ENCODE data around the gene SLC25A38. TPM values are rescaled to one million over a fixed set of nuclear protein-coding genes. Genes with fewer than 3 reads are reported as not detected.

SLC25A38 gene
- total and polyA plus RNA-seq, 9 of the 15 experiments (the other 6 are each of a cell fraction or from before 2014, with no cell fraction given) = 13.5 to 51.1 (median 30.6) TPM

DNA sequence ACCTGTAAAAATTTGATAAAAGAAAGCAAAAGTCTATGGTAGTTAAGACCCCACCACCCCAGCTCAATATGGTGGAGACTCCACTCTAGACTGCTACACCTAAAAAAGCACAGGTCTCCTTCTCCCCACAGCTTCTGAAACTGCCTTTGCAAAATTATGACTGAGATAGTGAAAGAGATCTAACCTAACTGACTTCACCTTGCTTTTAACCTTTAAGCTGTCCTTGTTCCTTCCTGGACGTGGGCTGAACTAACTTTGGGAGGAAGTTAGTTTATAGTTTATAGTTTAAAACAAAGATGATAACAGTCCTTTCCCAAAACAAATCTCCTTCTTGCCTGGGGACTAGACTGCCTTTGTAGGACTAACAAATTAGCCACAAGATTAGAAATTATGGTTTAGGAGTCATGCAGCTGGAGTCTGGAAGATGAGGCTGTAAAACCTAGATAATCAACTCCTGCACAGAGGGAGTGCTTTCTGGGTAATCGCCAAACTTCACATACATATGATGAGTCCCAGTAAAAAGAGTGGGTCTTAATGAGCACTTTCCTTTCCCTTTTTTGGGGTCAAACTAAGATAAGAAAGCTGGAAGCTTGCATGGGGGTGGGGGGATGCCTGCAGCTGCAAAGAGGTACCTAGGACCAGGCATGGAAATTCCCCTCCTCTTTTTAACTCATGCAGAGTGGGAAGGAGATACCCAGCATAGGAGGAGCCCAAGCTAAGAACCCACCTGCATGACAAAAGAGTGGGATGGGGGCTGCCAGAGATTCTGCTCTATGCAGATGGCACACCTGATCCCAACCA, 36.2 kb upstream of the SLC25A38 start (continued):
- TF ChIP-seq, protein P1, sequence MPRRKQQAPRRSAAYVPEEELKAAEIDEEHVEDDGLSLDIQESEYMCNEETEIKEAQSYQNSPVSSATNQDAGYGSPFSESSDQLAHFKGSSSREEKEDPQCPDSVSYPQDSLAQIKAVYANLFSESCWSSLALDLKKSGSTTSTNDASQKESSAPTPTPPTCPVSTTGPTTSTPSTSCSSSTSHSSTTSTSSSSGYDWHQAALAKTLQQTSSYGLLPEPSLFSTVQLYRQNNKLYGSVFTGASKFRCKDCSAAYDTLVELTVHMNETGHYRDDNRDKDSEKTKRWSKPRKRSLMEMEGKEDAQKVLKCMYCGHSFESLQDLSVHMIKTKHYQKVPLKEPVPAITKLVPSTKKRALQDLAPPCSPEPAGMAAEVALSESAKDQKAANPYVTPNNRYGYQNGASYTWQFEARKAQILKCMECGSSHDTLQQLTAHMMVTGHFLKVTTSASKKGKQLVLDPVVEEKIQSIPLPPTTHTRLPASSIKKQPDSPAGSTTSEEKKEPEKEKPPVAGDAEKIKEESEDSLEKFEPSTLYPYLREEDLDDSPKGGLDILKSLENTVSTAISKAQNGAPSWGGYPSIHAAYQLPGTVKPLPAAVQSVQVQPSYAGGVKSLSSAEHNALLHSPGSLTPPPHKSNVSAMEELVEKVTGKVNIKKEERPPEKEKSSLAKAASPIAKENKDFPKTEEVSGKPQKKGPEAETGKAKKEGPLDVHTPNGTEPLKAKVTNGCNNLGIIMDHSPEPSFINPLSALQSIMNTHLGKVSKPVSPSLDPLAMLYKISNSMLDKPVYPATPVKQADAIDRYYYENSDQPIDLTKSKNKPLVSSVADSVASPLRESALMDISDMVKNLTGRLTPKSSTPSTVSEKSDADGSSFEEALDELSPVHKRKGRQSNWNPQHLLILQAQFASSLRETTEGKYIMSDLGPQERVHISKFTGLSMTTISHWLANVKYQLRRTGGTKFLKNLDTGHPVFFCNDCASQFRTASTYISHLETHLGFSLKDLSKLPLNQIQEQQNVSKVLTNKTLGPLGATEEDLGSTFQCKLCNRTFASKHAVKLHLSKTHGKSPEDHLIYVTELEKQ (CRISPR knock-in tag; IDR thresholded peaks at IDR 0.05) = no peak
- TF ChIP-seq BACH1 (tag; IDR thresholded peaks at IDR 0.05) (no peak), KLF16 (IDR thresholded peaks at IDR 0.05) (peak; percentile 77)

DNA sequence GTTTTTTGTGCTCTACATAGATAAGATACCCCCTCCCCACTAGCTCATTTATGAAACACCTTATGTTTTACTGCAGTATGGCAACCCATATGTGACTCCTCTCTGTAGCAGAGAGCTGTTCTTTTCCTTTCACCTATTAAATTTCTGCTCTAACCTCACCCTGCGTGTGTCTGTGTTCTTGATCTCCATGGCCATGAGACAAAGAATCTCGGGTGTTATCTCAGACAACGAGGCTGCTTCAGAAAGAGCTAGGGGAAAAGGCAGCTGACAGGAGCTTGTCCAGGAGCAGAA, 35.6 kb upstream of the SLC25A38 start:
- Histone ChIP-seq H3K4me3 (no peak overlapping the region), H2AFZ (ENCODE audit: low read depth, low read length) (no peak overlapping the region), H3K4me2 (ENCODE audit: insufficient read depth, low read length) (peak overlapping the region; percentile 22; the same call in 1 of the 2 replicates), H3K9me3 (replicated peaks; ENCODE audit: control insufficient read depth, insufficient read depth, low read depth, low read length) (no peaks in the 10 kb centered on the region), H3K4me1 (replicated peaks in 1 of 2; ENCODE audit: control insufficient read depth in 2 of 2, insufficient read depth in 2 of 2, low read length in 2 of 2) (peaks cover 0 to 28% of the 10 kb centered on the region in 2 experiments; a peak in 3 of 5 replicates), H3K9ac (ENCODE audit: insufficient read depth in 1 of 2, low read depth in 2 of 2, low read length in 2 of 2) (no peak overlapping the region), H3K27me3 (ENCODE audit: control insufficient read depth in 2 of 2, insufficient read depth in 2 of 2, low read length in 2 of 2) (no peaks in the 10 kb centered on the region; a peak in 1 of 5 replicates), H4K20me1 (replicated peaks; ENCODE audit: control insufficient read depth, insufficient read depth, low read length) (no peaks in the 10 kb centered on the region), H3K79me2 (ENCODE audit: control insufficient read depth, insufficient read depth, low read length) (no peaks in the 10 kb centered on the region), H3K9me1 (ENCODE audit: control insufficient read depth, insufficient read depth, low read length) (no peaks in the 10 kb centered on the region), H3K27ac (ENCODE audit: extremely low read depth, low read depth, low read length) (no peak overlapping the region), H3K36me3 (ENCODE audit: control insufficient read depth, insufficient read depth, low read length) (no peaks in the 10 kb centered on the region)
- 0% methylated on average over 3 of the region's 3 CpGs for WGBS (ENCODE audit: insufficient coverage, low coverage, missing lambda C conversion rate)
- DNase-seq (ENCODE audit: extremely low read depth in 1 of 4, low spot score in 3 of 4) (no peak), ATAC-seq (peak; percentile 32; the same call in 2 of the 3 replicates), FAIRE-seq (no peak)
- intact Hi-C loops (cut with micrococcal nuclease) (no loop called here), in situ Hi-C loops (cut with MboI) (no loop called here)
- BruUV-seq (replicated peaks) = no TSS peak
- ChIA-PET CTCF (ENCODE audit: low intra/inter-chr PET ratio) (no interaction called here), POLR2A (interaction anchor here (1.4 kb wide), 1 partner anchor 40 kb away, joined by 3 read pairs; no protein-coding TSS in a partner anchor)
- TF ChIP-seq, protein P2, sequence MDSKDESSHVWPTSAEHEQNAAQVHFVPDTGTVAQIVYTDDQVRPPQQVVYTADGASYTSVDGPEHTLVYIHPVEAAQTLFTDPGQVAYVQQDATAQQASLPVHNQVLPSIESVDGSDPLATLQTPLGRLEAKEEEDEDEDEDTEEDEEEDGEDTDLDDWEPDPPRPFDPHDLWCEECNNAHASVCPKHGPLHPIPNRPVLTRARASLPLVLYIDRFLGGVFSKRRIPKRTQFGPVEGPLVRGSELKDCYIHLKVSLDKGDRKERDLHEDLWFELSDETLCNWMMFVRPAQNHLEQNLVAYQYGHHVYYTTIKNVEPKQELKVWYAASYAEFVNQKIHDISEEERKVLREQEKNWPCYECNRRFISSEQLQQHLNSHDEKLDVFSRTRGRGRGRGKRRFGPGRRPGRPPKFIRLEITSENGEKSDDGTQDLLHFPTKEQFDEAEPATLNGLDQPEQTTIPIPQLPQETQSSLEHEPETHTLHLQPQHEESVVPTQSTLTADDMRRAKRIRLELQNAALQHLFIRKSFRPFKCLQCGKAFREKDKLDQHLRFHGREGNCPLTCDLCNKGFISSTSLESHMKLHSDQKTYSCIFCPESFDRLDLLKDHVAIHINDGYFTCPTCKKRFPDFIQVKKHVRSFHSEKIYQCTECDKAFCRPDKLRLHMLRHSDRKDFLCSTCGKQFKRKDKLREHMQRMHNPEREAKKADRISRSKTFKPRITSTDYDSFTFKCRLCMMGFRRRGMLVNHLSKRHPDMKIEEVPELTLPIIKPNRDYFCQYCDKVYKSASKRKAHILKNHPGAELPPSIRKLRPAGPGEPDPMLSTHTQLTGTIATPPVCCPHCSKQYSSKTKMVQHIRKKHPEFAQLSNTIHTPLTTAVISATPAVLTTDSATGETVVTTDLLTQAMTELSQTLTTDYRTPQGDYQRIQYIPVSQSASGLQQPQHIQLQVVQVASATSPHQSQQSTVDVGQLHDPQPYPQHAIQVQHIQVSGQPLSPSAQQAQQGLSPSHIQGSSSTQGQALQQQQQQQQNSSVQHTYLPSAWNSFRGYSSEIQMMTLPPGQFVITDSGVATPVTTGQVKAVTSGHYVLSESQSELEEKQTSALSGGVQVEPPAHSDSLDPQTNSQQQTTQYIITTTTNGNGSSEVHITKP (IDR thresholded peaks at IDR 0.05; ENCODE audit: partially characterized antibody) = no peak
- TF ChIP-seq TAL1 (IDR thresholded peaks at IDR 0.05) = no peak
- no peak for TF ChIP-seq KDM4B (IDR thresholded peaks at IDR 0.05; ENCODE audit: borderline replicate concordance in 2 of 2, low read depth in 1 of 2)
- TF ChIP-seq CBX2 (IDR thresholded peaks at IDR 0.05; ENCODE audit: insufficient read depth, low read length, poor library complexity, severe bottlenecking) = no peak
- TF ChIP-seq CEBPG (CRISPR knock-in tag; IDR thresholded peaks at IDR 0.05) = no peak
- no peak for TF ChIP-seq CEBPG (tag; conservative IDR thresholded peaks at IDR 0.05 in 1 of 2, IDR thresholded peaks at IDR 0.05 in 1 of 2)

Measured in K562 (cell line).